OCI-LY7 (cell line): ENCODE results near the gene ZNF613.

Source experiments
- CTCF ChIP-seq: fragments of 200-600 bp; sonication (generic); conservative IDR thresholded peaks from 2 replicates; pipeline ENCODE4 v1.5.1; 2014; ENCODE audit warnings: mild to moderate bottlenecking, antibody characterized with exemption, low read length, moderate library complexity, mixed read lengths
- EZH2phosphoT487 ChIP-seq: fragments of 200-600 bp; sonication (generic); IDR thresholded peaks from 2 replicates; pipeline ENCODE4 v1.6.1; 2018; ENCODE audit warnings: low read depth, borderline replicate concordance, mild to moderate bottlenecking, mixed run types, antibody characterized with exemption, low read length, moderate library complexity, mixed read lengths

GRCh38 chr19:51915324-51915867, 11.9 kb upstream of the ZNF613 start:
- TF ChIP-seq CTCF (no peak), EZH2phosphoT487 (no peak)
